DND-41 (cell line): ENCODE results near the gene ZFPM1.

Source experiments
- ATAC-seq: fragments of 200-7000 bp; cut with Tn5 transposase; 3 replicates; pipeline ENCODE4 v1.9.1; 2021; ENCODE audit warnings: low read depth; ENCODE audit not compliant: insufficient read depth
- DNase-seq: peaks from one replicate; pipeline ENCODE4 v3.0.0-alpha.2; 2020
- H2AFZ ChIP-seq: 2 replicates; pipeline ENCODE4 v1.6.0; 2012; ENCODE audit warnings: low read depth, low read length
- H3K27ac ChIP-seq: 2 replicates; pipeline ENCODE4 v1.5.1; 2012; ENCODE audit warnings: low read length, inconsistent platforms
- H3K27me3 ChIP-seq: fragments of 200-600 bp; sonication (generic); 2 replicates; pipeline ENCODE4 v1.6.0; 2012; ENCODE audit warnings: low read length, mild to moderate bottlenecking, inconsistent platforms; ENCODE audit not compliant: insufficient read depth, poor library complexity
- H3K36me3 ChIP-seq: 2 replicates; pipeline ENCODE4 v1.5.1; 2012; ENCODE audit warnings: low read length, inconsistent platforms; ENCODE audit not compliant: insufficient read depth
- H3K4me1 ChIP-seq: 2 replicates; pipeline ENCODE4 v1.5.1; 2012; ENCODE audit warnings: mild to moderate bottlenecking, low read length; ENCODE audit not compliant: insufficient read depth
- H3K4me2 ChIP-seq: 2 replicates; pipeline ENCODE4 v1.6.0; 2012; ENCODE audit warnings: mild to moderate bottlenecking, moderate library complexity, low read length, inconsistent platforms; ENCODE audit not compliant: insufficient read depth
- H3K4me3 ChIP-seq, 2 experiments: fragments of 200-600 bp in 1 of 2; shearing (Covaris generic) in 1 of 2; 2 replicates each; pipeline ENCODE4 v1.5.1; 2012 to 2016; ENCODE audit warnings: inconsistent platforms in 2 of 2, low read length in 2 of 2, mild to moderate bottlenecking in 2 of 2, low read depth in 1 of 2, moderate library complexity in 1 of 2
- H3K79me2 ChIP-seq: 2 replicates; pipeline ENCODE4 v1.6.0; 2012; ENCODE audit warnings: low read length, inconsistent platforms; ENCODE audit not compliant: insufficient read depth
- H3K9ac ChIP-seq: 2 replicates; pipeline ENCODE4 v1.6.0; 2012; ENCODE audit warnings: low read depth, mild to moderate bottlenecking, inconsistent platforms, low read length, moderate library complexity
- H3K9me3 ChIP-seq: 2 replicates; pipeline ENCODE4 v1.5.1; 2012; ENCODE audit warnings: low read length, moderate library complexity, mild to moderate bottlenecking, inconsistent platforms; ENCODE audit not compliant: insufficient read depth, severe bottlenecking
- H4K20me1 ChIP-seq: 2 replicates; pipeline ENCODE4 v1.6.0; 2012; ENCODE audit warnings: low read length; ENCODE audit not compliant: insufficient read depth
- EZH2 ChIP-seq: IDR thresholded peaks from 3 replicates; pipeline ENCODE4 v1.6.1; 2012; ENCODE audit warnings: borderline replicate concordance, low read depth, mild to moderate bottlenecking, moderate library complexity, low read length, inconsistent platforms; ENCODE audit not compliant: severe bottlenecking
- TF ChIP-seq, protein P1 (sequence below): IDR thresholded peaks from 2 replicates; pipeline ENCODE4 v1.5.1; 2012; ENCODE audit warnings: borderline replicate concordance, low read length, moderate library complexity, mild to moderate bottlenecking; ENCODE audit not compliant: poor library complexity, severe bottlenecking; ENCODE audit errors: extremely low read depth

Gene ZFPM1

DNA sequence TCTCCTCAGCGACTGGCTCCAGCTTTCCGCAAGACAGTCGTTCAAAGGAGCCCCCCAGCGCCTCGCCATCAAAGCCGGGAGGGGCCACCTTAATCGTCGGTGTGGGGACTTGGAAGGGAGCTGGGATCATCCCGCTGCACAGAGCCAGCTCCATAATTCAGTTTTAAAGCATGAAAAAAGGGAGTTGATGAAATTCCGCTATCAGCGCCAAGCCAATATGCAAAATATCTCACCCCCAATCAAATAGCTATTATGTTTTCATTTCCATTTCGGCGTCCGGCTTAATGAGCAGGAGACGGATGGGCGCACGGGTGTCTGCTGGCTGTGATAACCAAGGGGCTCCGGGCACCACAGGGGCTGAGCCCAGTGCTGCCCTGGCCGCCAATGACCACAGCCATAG, 27.7 kb downstream of the ZFPM1 start:
- H3K27ac ChIP-seq, result no peak overlapping the region
- no peaks in the 10 kb centered on the region for H3K36me3 ChIP-seq
- H3K79me2 ChIP-seq, result no peaks in the 10 kb centered on the region
- H4K20me1 ChIP-seq, result peaks cover 79% of the 10 kb centered on the region
- TF ChIP-seq, protein P1, sequence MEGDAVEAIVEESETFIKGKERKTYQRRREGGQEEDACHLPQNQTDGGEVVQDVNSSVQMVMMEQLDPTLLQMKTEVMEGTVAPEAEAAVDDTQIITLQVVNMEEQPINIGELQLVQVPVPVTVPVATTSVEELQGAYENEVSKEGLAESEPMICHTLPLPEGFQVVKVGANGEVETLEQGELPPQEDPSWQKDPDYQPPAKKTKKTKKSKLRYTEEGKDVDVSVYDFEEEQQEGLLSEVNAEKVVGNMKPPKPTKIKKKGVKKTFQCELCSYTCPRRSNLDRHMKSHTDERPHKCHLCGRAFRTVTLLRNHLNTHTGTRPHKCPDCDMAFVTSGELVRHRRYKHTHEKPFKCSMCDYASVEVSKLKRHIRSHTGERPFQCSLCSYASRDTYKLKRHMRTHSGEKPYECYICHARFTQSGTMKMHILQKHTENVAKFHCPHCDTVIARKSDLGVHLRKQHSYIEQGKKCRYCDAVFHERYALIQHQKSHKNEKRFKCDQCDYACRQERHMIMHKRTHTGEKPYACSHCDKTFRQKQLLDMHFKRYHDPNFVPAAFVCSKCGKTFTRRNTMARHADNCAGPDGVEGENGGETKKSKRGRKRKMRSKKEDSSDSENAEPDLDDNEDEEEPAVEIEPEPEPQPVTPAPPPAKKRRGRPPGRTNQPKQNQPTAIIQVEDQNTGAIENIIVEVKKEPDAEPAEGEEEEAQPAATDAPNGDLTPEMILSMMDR, result no peak
- TF ChIP-seq EZH2, result no peak
- H3K4me1 ChIP-seq, result peaks cover 34% of the 10 kb centered on the region
- no peak for DNase-seq
- no peak overlapping the region for H3K9ac ChIP-seq
- H3K4me2 ChIP-seq, result no peak overlapping the region
- H3K4me3 ChIP-seq, result no peak overlapping the region
- H3K27me3 ChIP-seq, result no peaks in the 10 kb centered on the region
- no peak for ATAC-seq
- H2AFZ ChIP-seq, result no peak overlapping the region
- H3K9me3 ChIP-seq, result no peaks in the 10 kb centered on the region

DNA sequence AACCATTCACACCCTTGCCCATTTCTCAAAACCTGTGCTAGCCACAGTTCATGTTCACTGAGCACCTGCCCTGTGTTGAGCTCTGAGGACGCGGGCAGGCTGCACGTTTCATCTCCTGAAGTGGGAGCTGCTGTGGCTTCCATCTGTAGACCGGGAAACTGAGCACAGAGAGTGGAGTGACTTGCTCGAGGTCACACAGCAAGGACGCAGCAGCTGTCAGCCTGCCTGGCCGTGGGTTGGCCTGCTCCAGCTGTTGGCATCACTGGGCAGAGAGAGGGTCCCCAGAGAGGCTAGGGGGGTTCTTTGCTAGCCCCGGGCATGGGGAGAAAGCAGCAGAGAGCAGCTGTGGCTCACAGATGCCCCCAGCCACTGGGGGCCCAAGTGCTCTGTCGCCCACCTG, 28.8 kb downstream of the ZFPM1 start:
- H2AFZ ChIP-seq, result no peak overlapping the region

DNA sequence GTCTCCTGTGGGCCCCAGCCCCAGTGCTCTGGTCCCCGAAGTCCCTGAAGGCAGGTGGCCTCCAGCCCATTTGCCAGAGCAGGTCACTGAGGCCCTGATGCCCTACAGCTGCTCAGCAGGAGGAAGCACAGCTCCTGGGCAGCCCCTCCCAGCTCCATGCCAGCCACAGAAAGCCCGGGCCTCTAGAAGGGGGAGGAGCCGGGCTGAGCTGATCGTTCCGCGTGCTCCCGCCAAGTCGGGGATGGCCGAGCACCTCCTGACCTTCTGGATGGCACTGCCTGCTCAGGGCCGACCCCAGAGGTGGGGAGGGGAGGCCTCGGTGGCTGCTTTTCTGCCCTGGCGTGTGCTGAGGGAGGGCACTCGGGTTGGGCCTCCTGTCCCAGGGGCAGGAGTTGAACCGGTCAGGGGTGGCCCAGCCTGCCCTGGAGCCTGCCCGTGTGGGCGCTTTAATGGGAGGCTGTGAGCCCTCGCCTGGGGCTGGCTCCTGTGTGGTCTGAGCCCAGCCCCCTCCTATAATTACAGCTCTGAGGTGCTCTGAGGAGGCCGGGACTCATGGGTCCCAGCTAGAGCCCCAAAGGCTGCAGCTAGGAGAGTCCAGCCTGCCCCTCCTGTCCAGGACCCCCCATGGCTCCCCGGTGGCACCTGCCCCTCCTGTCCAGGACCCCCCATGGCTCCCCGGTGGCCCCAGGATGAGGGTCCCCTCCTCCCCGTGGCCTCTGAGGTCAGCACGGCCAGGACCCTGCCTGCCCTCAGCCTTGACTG, 29.7 kb downstream of the ZFPM1 start:
- H3K4me1 ChIP-seq, result peaks cover 28% of the 10 kb centered on the region
- peaks cover 70% of the 10 kb centered on the region for H4K20me1 ChIP-seq
- no peak overlapping the region for H3K4me2 ChIP-seq

More for the DNA sequence above, 28.8 kb downstream of the ZFPM1 start:
- Histone ChIP-seq H3K9me3 (no peaks in the 10 kb centered on the region), H3K27ac (no peak overlapping the region), H3K27me3 (no peaks in the 10 kb centered on the region), H3K79me2 (no peaks in the 10 kb centered on the region), H3K4me3 (no peak overlapping the region), H3K36me3 (no peaks in the 10 kb centered on the region), H3K4me2 (no peak overlapping the region), H3K4me1 (peaks cover 34% of the 10 kb centered on the region), H4K20me1 (peaks cover 78% of the 10 kb centered on the region), H3K9ac (no peak overlapping the region)
- TF ChIP-seq EZH2, result no peak
- TF ChIP-seq, protein P1, result no peak
- ATAC-seq, result no peak
- DNase-seq, result no peak

More for the DNA sequence above, 29.7 kb downstream of the ZFPM1 start:
- no peak overlapping the region for H2AFZ ChIP-seq
- DNase-seq (no peak), ATAC-seq (no peak)
- H3K9ac ChIP-seq, result no peak overlapping the region
- no peak for TF ChIP-seq EZH2
- TF ChIP-seq, protein P1, result no peak
- no peak overlapping the region for H3K4me3 ChIP-seq
- no peaks in the 10 kb centered on the region for H3K27me3 ChIP-seq
- no peaks in the 10 kb centered on the region for H3K79me2 ChIP-seq
- H3K27ac ChIP-seq, result no peak overlapping the region
- no peaks in the 10 kb centered on the region for H3K36me3 ChIP-seq
- H3K9me3 ChIP-seq, result no peaks in the 10 kb centered on the region
